Gastrocnemius medialis (tissue), 4 donors: ENCODE measurements around the gene CHST7. TPM values are rescaled to one million over a fixed set of nuclear protein-coding genes. Genes with fewer than 3 reads are reported as not detected.
A peak's percentile ranks its signal among the peaks of the same experiment; 100 is the strongest.

ENCODE experiments used
- ATAC-seq, 2 donors: fragments of 150-250 bp; one replicate each; pipeline ENCODE4 v1.9.1; 2016
- DNase-seq, 2 donors: peaks; one replicate each; pipeline ENCODE4 v3.0.0-alpha.2; 2019
- H3K27ac ChIP-seq, 4 donors: fragments of 200-600 bp; sonication (generic); 1 replicate in 1 of 4; 2 replicates in 3 of 4; pipeline ENCODE4 v1.5.1; 2016 to 2018; ENCODE audit warnings: mild to moderate bottlenecking in 2 of 4, moderate library complexity in 1 of 4
- H3K27me3 ChIP-seq, 3 donors: fragments of 200-600 bp; sonication (generic) in 2 of 3; 1 replicate in 1 of 3; 2 replicates in 2 of 3; pipeline versions ENCODE4 v1.5.1 to v1.6.0; 2016 to 2019; ENCODE audit warnings: mild to moderate bottlenecking in 1 of 3, moderate library complexity in 1 of 3
- H3K36me3 ChIP-seq, 2 donors: fragments of 200-600 bp; sonication (generic) in 1 of 2; one replicate each; pipeline ENCODE4 v1.5.1; 2017 to 2018
- H3K4me1 ChIP-seq, 2 donors: fragments of 200-600 bp; sonication (generic) in 1 of 2; one replicate each; pipeline ENCODE4 v1.5.1; 2016 to 2017; ENCODE audit warnings: mild to moderate bottlenecking in 2 of 2
- H3K4me3 ChIP-seq, 4 donors: fragments of 200-600 bp; sonication (generic) in 3 of 4; 1 replicate in 1 of 4; 2 replicates in 3 of 4; pipeline ENCODE4 v1.5.1; 2016 to 2019; ENCODE audit warnings: mild to moderate bottlenecking in 2 of 4
- H3K9me3 ChIP-seq, 3 donors: fragments of 200-600 bp; sonication (generic) in 2 of 3; 1 replicate in 1 of 3; 2 replicates in 2 of 3; pipeline ENCODE4 v1.5.1; 2016 to 2019
- CTCF ChIP-seq, 5 experiments: fragments of 450-650 bp in 3 of 5; fragments of 200-600 bp in 2 of 5; sonication (generic) in 2 of 5; IDR thresholded peaks in 4 of 5; conservative IDR thresholded peaks in 1 of 5; 1 replicate in 4 of 5; 2 replicates in 1 of 5; pipeline ENCODE4 v1.5.1; 2016 to 2019; ENCODE audit warnings: antibody characterized with exemption in 5 of 5, mild to moderate bottlenecking in 3 of 5, moderate library complexity in 3 of 5
- POLR2A ChIP-seq, 2 donors: fragments of 450-650 bp; IDR thresholded peaks; one replicate each; pipeline ENCODE4 v1.6.1; 2017; ENCODE audit warnings: antibody characterized with exemption in 2 of 2, mild to moderate bottlenecking in 2 of 2, moderate library complexity in 2 of 2
- in situ Hi-C, 4 donors: fragments of 200-750 bp; cut with MboI; loops; one replicate each; pipeline versions ENCODE4 v1.15.0 to v1.8.0; 2017; ENCODE audit warnings: low sequenced_read_pairs in 4 of 4
- intact Hi-C: fragments of 100-400 bp; cut with DNase I; formaldehyde crosslinking; loops from one replicate; pipeline ENCODE4 v1.15.1; 2023; ENCODE audit warnings: low total_unique reads
- total RNA-seq, 4 donors: library from RNA; depleted of rRNA; stranded (reverse); fragments of >200 nt; gene quantifications; one replicate each; pipeline versions ENCODE4 v1.1.0 to v1.2.3, GENCODE V29; 2016

CHST7 gene
- total RNA-seq, 4 donors from 2014 or later: 15.1 to 16.9 (median 15.8) TPM

- peaks cover 0 to 3% of the 10 kb centered on the region in 2 donors for H3K4me1 ChIP-seq
- no peaks in the 10 kb centered on the region for H3K36me3 ChIP-seq
- no peak for TF ChIP-seq POLR2A (IDR thresholded peaks at IDR 0.05)
- TF ChIP-seq CTCF (IDR thresholded peaks at IDR 0.05 in 4 of 5, conservative IDR thresholded peaks at IDR 0.05 in 1 of 5): no peak
- in situ Hi-C loops (no loop called here), intact Hi-C loops (no loop called here)
- ATAC-seq: no peak
- H3K27me3 ChIP-seq: peaks cover 0 to 7% (median 0%) of the 10 kb centered on the region in 3 donors
- H3K4me3 ChIP-seq: no peak overlapping the region
- no peaks in the 10 kb centered on the region for H3K9me3 ChIP-seq
- no peak for DNase-seq
- H3K27ac ChIP-seq: no peak overlapping the region
Measured at GRCh38 chrX:46579250-46579649, 5.7 kb downstream of the CHST7 start.

- no peak for DNase-seq
- in situ Hi-C loops: no loop called here
- Histone ChIP-seq H3K4me3 (no peak overlapping the region), H3K4me1 (no peaks in the 10 kb centered on the region), H3K27me3 (peaks cover 0 to 2% (median 0%) of the 10 kb centered on the region in 3 donors), H3K36me3 (no peaks in the 10 kb centered on the region), H3K9me3 (no peaks in the 10 kb centered on the region), H3K27ac (no peak overlapping the region)
- intact Hi-C loops: no loop called here
- TF ChIP-seq CTCF (IDR thresholded peaks at IDR 0.05 in 4 of 5, conservative IDR thresholded peaks at IDR 0.05 in 1 of 5): no peak
- no peak for TF ChIP-seq POLR2A (IDR thresholded peaks at IDR 0.05)
- ATAC-seq: no peak
Measured at GRCh38 chrX:46580613-46581012, 7.0 kb downstream of the CHST7 start.

- Histone ChIP-seq H3K36me3 (no peaks in the 10 kb centered on the region), H3K4me3 (no peak overlapping the region), H3K27me3 (peaks cover 0 to 2% (median 0%) of the 10 kb centered on the region in 3 donors), H3K4me1 (peaks cover 0 to under 1% of the 10 kb centered on the region in 2 donors), H3K9me3 (no peaks in the 10 kb centered on the region), H3K27ac (peak overlapping the region in 2 of 4 donors; percentile 34 to 50)
- TF ChIP-seq CTCF (IDR thresholded peaks at IDR 0.05 in 4 of 5, conservative IDR thresholded peaks at IDR 0.05 in 1 of 5) (no peak), POLR2A (IDR thresholded peaks at IDR 0.05) (no peak)
- in situ Hi-C loops: no loop called here
- ATAC-seq (no peak), DNase-seq (no peak)
- intact Hi-C loops: no loop called here
Measured at GRCh38 chrX:46582325-46582724, 8.8 kb downstream of the CHST7 start.

DNA sequence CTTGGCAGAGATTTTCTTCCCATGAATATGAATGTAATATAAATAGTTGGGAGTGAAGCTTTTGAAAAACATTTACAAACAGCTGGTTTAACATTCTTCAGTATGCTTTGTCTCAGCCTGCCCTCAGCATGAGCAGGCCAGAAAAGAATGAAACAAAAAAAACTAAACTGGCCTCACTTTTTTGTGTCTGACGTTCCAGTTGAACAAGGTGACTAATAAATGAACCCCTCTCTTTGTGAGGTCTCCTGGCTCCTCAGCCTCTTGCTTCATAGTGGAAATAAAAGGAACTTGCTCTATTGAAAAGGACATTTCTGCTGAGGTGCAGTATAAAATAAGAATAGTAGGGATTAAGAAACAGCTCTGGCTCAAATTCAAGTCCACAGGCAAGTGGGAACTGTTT is 9.4 kb downstream of the CHST7 start:
- no peaks in the 10 kb centered on the region for H3K36me3 ChIP-seq
- intact Hi-C loops: no loop called here
- ATAC-seq (peak in 1 of 2 donors; percentile 49), DNase-seq (no peak)
- in situ Hi-C loops: no loop called here
- H3K27ac ChIP-seq: peak overlapping the region in 2 of 4 donors; percentile 34 to 50
- TF ChIP-seq POLR2A (IDR thresholded peaks at IDR 0.05) (no peak), CTCF (IDR thresholded peaks at IDR 0.05 in 4 of 5, conservative IDR thresholded peaks at IDR 0.05 in 1 of 5) (no peak)
- H3K4me1 ChIP-seq: peaks cover 0 to 5% of the 10 kb centered on the region in 2 donors
- H3K9me3 ChIP-seq: no peaks in the 10 kb centered on the region
- H3K4me3 ChIP-seq: no peak overlapping the region
- peaks cover 0 to 2% (median 0%) of the 10 kb centered on the region in 3 donors for H3K27me3 ChIP-seq

DNA sequence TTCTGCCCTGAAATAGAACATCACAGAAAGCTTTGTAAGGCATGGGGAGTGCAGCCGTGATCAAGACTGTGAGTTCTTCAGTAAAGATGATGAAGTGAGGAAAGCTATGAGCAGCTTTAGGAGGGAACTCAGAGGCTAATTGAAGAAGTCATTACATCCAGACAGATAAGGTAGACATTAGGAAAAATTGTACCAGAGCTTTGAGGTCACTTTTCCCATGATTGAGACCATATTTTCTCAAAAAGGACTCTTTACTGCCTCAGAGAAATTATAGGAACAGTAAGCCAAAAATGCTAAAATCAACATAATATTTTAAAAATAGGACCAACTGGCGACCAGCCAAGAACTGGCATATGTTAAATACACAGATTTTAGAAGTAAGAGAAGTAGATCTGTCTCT is 11.2 kb downstream of the CHST7 start:
- Histone ChIP-seq H3K36me3 (no peaks in the 10 kb centered on the region), H3K4me1 (peaks cover 3 to 23% of the 10 kb centered on the region in 2 donors), H3K27me3 (no peaks in the 10 kb centered on the region), H3K4me3 (no peak overlapping the region), H3K9me3 (no peaks in the 10 kb centered on the region), H3K27ac (peak overlapping the region in 1 of 4 donors; percentile 23)
- no peak for ATAC-seq
- intact Hi-C loops: loop anchor here (5.0 kb wide), 1 partner anchor 43 kb away; no protein-coding TSS in a partner anchor
- TF ChIP-seq POLR2A (IDR thresholded peaks at IDR 0.05) (no peak), CTCF (IDR thresholded peaks at IDR 0.05 in 4 of 5, conservative IDR thresholded peaks at IDR 0.05 in 1 of 5) (no peak)
- in situ Hi-C loops: no loop called here
- DNase-seq: no peak
